GM12878 (cell line): ENCODE results near the gene FGF14. TPM values are rescaled to one million over a fixed set of nuclear protein-coding genes. Genes with fewer than 3 reads are reported as not detected.

Source experiments
- ATAC-seq: fragments of 200-7000 bp; cut with Tn5 transposase; 3 replicates; pipeline ENCODE4 v1.9.1; 2020; ENCODE audit warnings: mild to moderate bottlenecking, moderate library complexity
- BruUV-seq: library from RNA; stranded (reverse); fragments of 400-500 nt; replicated peaks from 2 replicates; lab custom pipeline; 2021; lab: Mats Ljungman, UMichigan
- CTCF ChIA-PET: fragments of 300-600 bp; sonication (Branson Sonifier 250); formaldehyde crosslinking; extraction: SDS; loops from one replicate; lab custom pipeline; 2021; ENCODE audit warnings: inconsistent platforms; lab: Yijun Ruan, JAX
- POLR2A ChIA-PET: fragments of 350-600 bp; formaldehyde crosslinking; extraction: SDS; loops from one replicate; lab custom pipeline; 2021; ENCODE audit warnings: inconsistent platforms; lab: Charles Lee
- RAD21 ChIA-PET: fragments of 300-600 bp; sonication (Branson Sonifier 250); formaldehyde crosslinking; loops from one replicate; lab custom pipeline; 2023; ENCODE audit warnings: antibody characterized with exemption; ENCODE audit not compliant: unreplicated experiment; lab: Charles Lee
- SMC1A ChIA-PET: fragments of 300-600 bp; sonication (Branson Sonifier 250); formaldehyde crosslinking; loops from one replicate; lab custom pipeline; 2023; ENCODE audit not compliant: unreplicated experiment, uncharacterized antibody; lab: Charles Lee
- DNase-seq: peaks from one replicate; pipeline ENCODE4 v3.0.0-alpha.2; 2011; ENCODE audit warnings: low read depth, low spot score
- FAIRE-seq: peaks from 3 replicates; lab custom pipeline; 2011; peaks lifted over from hg19 to GRCh38; lab: Jason Lieb, UNC
- H2AFZ ChIP-seq: 2 replicates; pipeline ENCODE4 v1.6.0; 2011; ENCODE audit warnings: low read depth, low read length, control low read depth; ENCODE audit not compliant: control insufficient read depth
- H3K27ac ChIP-seq: 2 replicates; pipeline ENCODE4 v1.5.1; 2011; ENCODE audit warnings: control low read depth; ENCODE audit not compliant: control insufficient read depth, insufficient read depth
- H3K27me3 ChIP-seq, 2 experiments: replicated peaks in 1 of 2; 2 replicates each; pipeline versions ENCODE4 v1.6.0 to v1.6.1; 2011; ENCODE audit warnings: low read length in 1 of 2; ENCODE audit not compliant: control insufficient read depth in 2 of 2, insufficient read depth in 2 of 2
- H3K36me3 ChIP-seq, 2 experiments: 2 replicates each; pipeline ENCODE4 v1.5.1; 2011; ENCODE audit warnings: low read length in 1 of 2; ENCODE audit not compliant: control insufficient read depth in 2 of 2, insufficient read depth in 2 of 2
- H3K4me1 ChIP-seq: 2 replicates; pipeline ENCODE4 v1.6.1; 2011; ENCODE audit warnings: mild to moderate bottlenecking, low read length, moderate library complexity, mixed read lengths; ENCODE audit not compliant: control insufficient read depth, insufficient read depth
- H3K4me2 ChIP-seq: 2 replicates; pipeline ENCODE4 v1.6.0; 2011; ENCODE audit warnings: control low read depth; ENCODE audit not compliant: control insufficient read depth, insufficient read depth
- H3K4me3 ChIP-seq: fragments of 200-600 bp; sonication (generic); 2 replicates; pipeline ENCODE4 v1.5.1; 2016
- H3K79me2 ChIP-seq: 2 replicates; pipeline ENCODE4 v1.6.0; 2011; ENCODE audit warnings: low read length; ENCODE audit not compliant: control insufficient read depth, insufficient read depth
- H3K9ac ChIP-seq: 2 replicates; pipeline ENCODE4 v1.8.0; 2011; ENCODE audit warnings: low read length, control low read depth, mixed read lengths; ENCODE audit not compliant: control insufficient read depth, insufficient read depth
- H3K9me3 ChIP-seq: replicated peaks from 3 replicates; pipeline ENCODE4 v1.5.1; 2011; ENCODE audit warnings: mild to moderate bottlenecking, low read length; ENCODE audit not compliant: control insufficient read depth, insufficient read depth
- H4K20me1 ChIP-seq: 2 replicates; pipeline ENCODE4 v1.6.0; 2011; ENCODE audit not compliant: control insufficient read depth, insufficient read depth
- CBX5 ChIP-seq: sonication (generic); IDR thresholded peaks from 2 replicates; pipeline ENCODE4 v1.6.1; 2016; ENCODE audit warnings: low read depth, moderate library complexity, mild to moderate bottlenecking, inconsistent platforms
- HDAC6 ChIP-seq: fragments of 200-600 bp; sonication (generic); IDR thresholded peaks from one replicate; pipeline ENCODE4 v1.8.0; 2017; ENCODE audit warnings: antibody characterized with exemption; ENCODE audit not compliant: unreplicated experiment
- MLLT1 ChIP-seq: fragments of 450-650 bp; IDR thresholded peaks from 2 replicates; pipeline ENCODE4 v1.6.1; 2016; ENCODE audit warnings: mild to moderate bottlenecking
- SMARCA5 ChIP-seq: fragments of 450-650 bp; IDR thresholded peaks from 2 replicates; pipeline ENCODE4 v1.6.1; 2017; ENCODE audit warnings: mild to moderate bottlenecking
- SMC3 ChIP-seq: IDR thresholded peaks from 2 replicates; pipeline ENCODE4 v1.6.1; 2011; ENCODE audit warnings: low read length, improper control_type of control experiment, borderline replicate concordance
- SRF ChIP-seq, 2 experiments: IDR thresholded peaks; 2 replicates each; pipeline ENCODE4 v1.6.1; 2011; ENCODE audit warnings: low read depth in 2 of 2, low read length in 2 of 2, mild to moderate bottlenecking in 1 of 2, moderate library complexity in 1 of 2
- TARDBP ChIP-seq: IDR thresholded peaks from 2 replicates; pipeline ENCODE4 v1.6.1; 2016; ENCODE audit warnings: borderline replicate concordance
- TCF12 ChIP-seq: IDR thresholded peaks from 2 replicates; pipeline ENCODE4 v1.6.1; 2011; ENCODE audit warnings: low read depth, mild to moderate bottlenecking, low read length
- ZBED1 ChIP-seq: IDR thresholded peaks from 2 replicates; pipeline ENCODE4 v1.6.1; 2016; ENCODE audit warnings: borderline replicate concordance
- ZSCAN29 ChIP-seq: fragments of 450-650 bp; IDR thresholded peaks from 2 replicates; pipeline ENCODE4 v1.6.1; 2017; ENCODE audit warnings: mild to moderate bottlenecking, moderate library complexity
- WGBS: methylation state at CpG from one replicate; pipeline ENCODE4 v1.1.6; 2016; ENCODE audit warnings: low lambda C conversion rate; ENCODE audit not compliant: insufficient replicate concordance, insufficient coverage; ENCODE audit errors: missing lambda C conversion rate; 5-methylcytosine and 5-hydroxymethylcytosine counted together
- in situ Hi-C: fragments of 300-500 bp; cut with MboI; formaldehyde crosslinking; loops from 9 replicates; pipeline ENCODE4 v1.14.3; 2018; ENCODE audit warnings: mixed read lengths
- intact Hi-C: fragments of 100-400 bp; cut with micrococcal nuclease; formaldehyde crosslinking; loops from one replicate; pipeline ENCODE4 v1.14.2; 2022; ENCODE audit not compliant: unreplicated experiment
- polyA plus RNA-seq, 11 experiments: library from polyadenylated mRNA; depleted of rRNA in 4 of 11; unstranded in 6 of 11; stranded (reverse) in 5 of 11; fragments of >200 nt; fragmentation: Nextera tagmentation in 4 of 11; fragmentation: Illumina TruSeq in 1 of 11; extraction: Ambion mirVana in 4 of 11; extraction: Trizol in 1 of 11; gene quantifications; 1 replicate in 1 of 11; 2 replicates in 10 of 11; pipeline versions ENCODE4 v1.2.1 to v1.2.3, GENCODE V29; 2011 to 2016; ENCODE audit warnings: inconsistent platforms in 2 of 11, missing spikeins in 2 of 11, low read depth in 1 of 11
- total RNA-seq, 4 experiments: library from RNA; depleted of rRNA in 3 of 4; stranded (reverse); fragments of >200 nt in 3 of 4; fragmentation: Illumina TruSeq in 1 of 4; extraction: Trizol in 1 of 4; gene quantifications; 2 replicates each; pipeline versions ENCODE4 v1.2.1 to v1.2.3, GENCODE V29; 2013 to 2021
- TF ChIP-seq, protein P1 (sequence below): IDR thresholded peaks from 2 replicates; pipeline ENCODE4 v1.6.1; 2011; ENCODE audit warnings: mild to moderate bottlenecking, low read depth, low read length, moderate library complexity; ENCODE audit not compliant: insufficient replicate concordance
- TF ChIP-seq, protein P2 (sequence below): fragments of 450-650 bp; IDR thresholded peaks from 2 replicates; pipeline ENCODE4 v1.6.1; 2018; ENCODE audit warnings: mild to moderate bottlenecking, low read depth, moderate library complexity; ENCODE audit not compliant: partially characterized antibody
- TF ChIP-seq, protein P3 (sequence below): IDR thresholded peaks from 2 replicates; pipeline ENCODE4 v1.6.1; 2012; ENCODE audit warnings: mild to moderate bottlenecking, low read depth, low read length
- TF ChIP-seq, protein P4 (sequence below): fragments of 450-650 bp; IDR thresholded peaks from 2 replicates; pipeline ENCODE4 v1.6.1; 2017; ENCODE audit warnings: low read depth, mild to moderate bottlenecking, moderate library complexity

FGF14 gene
- total and polyA plus RNA-seq, 10 of the 15 experiments (the other 5 are each of a cell fraction or from before 2014, with no cell fraction given), result under 0.01 to 0.44 (median 0.04) TPM

DNA sequence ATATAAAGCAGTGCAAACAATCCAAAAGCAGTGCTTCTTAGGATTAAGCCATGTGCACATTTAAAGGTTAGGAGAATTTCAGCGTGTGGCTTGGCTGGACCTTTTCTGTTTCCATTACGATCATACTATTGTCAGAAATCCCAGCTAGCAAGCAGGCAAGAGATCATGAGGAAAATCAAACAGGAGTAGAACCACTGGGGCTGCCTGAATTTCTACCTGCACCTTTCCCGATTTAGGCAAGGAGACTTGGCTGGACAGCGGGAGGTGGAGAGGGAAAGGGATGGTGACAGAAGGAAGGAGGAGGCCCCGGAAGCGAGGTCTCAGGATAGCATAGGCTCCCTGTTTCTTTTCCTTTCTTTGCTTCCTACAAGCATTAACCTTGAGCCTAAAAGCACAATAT, 102.5 kb downstream of the FGF14 start:
- H3K4me1 ChIP-seq, result no peaks in the 10 kb centered on the region
- no peak overlapping the region for H2AFZ ChIP-seq
- no peak overlapping the region for H3K27ac ChIP-seq
- ChIA-PET CTCF (no interaction called here), RAD21 (no interaction called here), POLR2A (no interaction called here), SMC1A (interaction anchor here (1.3 kb wide), 1 partner anchor 137 kb away, joined by 3 read pairs; no protein-coding TSS in a partner anchor)
- ATAC-seq, result no peak
- no peak for DNase-seq
- intact Hi-C loops (no loop called here), in situ Hi-C loops (no loop called here)
- no peak overlapping the region for H3K9ac ChIP-seq
- H3K27me3 ChIP-seq, result no peaks in the 10 kb centered on the region
- H4K20me1 ChIP-seq, result no peaks in the 10 kb centered on the region
- no peaks in the 10 kb centered on the region for H3K79me2 ChIP-seq
- no peak overlapping the region for H3K4me3 ChIP-seq
- H3K4me2 ChIP-seq, result no peak overlapping the region
- FAIRE-seq, result no peak
- BruUV-seq, result no TSS peak
- no peaks in the 10 kb centered on the region for H3K9me3 ChIP-seq
- no peaks in the 10 kb centered on the region for H3K36me3 ChIP-seq
- 23% methylated on average over 6 of the region's 6 CpGs for WGBS
- no peak for TF ChIP-seq MLLT1
- no peak for TF ChIP-seq CBX5
- TF ChIP-seq SMC3, result no peak
- TF ChIP-seq SRF (IDR thresholded peaks at IDR 0.05; ENCODE audit: low read depth in 2 of 2, low read length in 2 of 2), result no peak
- TF ChIP-seq TARDBP, result no peak
- TF ChIP-seq, protein P1, sequence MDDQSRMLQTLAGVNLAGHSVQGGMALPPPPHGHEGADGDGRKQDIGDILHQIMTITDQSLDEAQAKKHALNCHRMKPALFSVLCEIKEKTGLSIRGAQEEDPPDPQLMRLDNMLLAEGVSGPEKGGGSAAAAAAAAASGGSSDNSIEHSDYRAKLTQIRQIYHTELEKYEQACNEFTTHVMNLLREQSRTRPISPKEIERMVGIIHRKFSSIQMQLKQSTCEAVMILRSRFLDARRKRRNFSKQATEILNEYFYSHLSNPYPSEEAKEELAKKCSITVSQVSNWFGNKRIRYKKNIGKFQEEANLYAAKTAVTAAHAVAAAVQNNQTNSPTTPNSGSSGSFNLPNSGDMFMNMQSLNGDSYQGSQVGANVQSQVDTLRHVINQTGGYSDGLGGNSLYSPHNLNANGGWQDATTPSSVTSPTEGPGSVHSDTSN, result no peak
- TF ChIP-seq, protein P2, sequence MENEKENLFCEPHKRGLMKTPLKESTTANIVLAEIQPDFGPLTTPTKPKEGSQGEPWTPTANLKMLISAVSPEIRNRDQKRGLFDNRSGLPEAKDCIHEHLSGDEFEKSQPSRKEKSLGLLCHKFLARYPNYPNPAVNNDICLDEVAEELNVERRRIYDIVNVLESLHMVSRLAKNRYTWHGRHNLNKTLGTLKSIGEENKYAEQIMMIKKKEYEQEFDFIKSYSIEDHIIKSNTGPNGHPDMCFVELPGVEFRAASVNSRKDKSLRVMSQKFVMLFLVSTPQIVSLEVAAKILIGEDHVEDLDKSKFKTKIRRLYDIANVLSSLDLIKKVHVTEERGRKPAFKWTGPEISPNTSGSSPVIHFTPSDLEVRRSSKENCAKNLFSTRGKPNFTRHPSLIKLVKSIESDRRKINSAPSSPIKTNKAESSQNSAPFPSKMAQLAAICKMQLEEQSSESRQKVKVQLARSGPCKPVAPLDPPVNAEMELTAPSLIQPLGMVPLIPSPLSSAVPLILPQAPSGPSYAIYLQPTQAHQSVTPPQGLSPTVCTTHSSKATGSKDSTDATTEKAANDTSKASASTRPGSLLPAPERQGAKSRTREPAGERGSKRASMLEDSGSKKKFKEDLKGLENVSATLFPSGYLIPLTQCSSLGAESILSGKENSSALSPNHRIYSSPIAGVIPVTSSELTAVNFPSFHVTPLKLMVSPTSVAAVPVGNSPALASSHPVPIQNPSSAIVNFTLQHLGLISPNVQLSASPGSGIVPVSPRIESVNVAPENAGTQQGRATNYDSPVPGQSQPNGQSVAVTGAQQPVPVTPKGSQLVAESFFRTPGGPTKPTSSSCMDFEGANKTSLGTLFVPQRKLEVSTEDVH, result no peak
- TF ChIP-seq, protein P3, sequence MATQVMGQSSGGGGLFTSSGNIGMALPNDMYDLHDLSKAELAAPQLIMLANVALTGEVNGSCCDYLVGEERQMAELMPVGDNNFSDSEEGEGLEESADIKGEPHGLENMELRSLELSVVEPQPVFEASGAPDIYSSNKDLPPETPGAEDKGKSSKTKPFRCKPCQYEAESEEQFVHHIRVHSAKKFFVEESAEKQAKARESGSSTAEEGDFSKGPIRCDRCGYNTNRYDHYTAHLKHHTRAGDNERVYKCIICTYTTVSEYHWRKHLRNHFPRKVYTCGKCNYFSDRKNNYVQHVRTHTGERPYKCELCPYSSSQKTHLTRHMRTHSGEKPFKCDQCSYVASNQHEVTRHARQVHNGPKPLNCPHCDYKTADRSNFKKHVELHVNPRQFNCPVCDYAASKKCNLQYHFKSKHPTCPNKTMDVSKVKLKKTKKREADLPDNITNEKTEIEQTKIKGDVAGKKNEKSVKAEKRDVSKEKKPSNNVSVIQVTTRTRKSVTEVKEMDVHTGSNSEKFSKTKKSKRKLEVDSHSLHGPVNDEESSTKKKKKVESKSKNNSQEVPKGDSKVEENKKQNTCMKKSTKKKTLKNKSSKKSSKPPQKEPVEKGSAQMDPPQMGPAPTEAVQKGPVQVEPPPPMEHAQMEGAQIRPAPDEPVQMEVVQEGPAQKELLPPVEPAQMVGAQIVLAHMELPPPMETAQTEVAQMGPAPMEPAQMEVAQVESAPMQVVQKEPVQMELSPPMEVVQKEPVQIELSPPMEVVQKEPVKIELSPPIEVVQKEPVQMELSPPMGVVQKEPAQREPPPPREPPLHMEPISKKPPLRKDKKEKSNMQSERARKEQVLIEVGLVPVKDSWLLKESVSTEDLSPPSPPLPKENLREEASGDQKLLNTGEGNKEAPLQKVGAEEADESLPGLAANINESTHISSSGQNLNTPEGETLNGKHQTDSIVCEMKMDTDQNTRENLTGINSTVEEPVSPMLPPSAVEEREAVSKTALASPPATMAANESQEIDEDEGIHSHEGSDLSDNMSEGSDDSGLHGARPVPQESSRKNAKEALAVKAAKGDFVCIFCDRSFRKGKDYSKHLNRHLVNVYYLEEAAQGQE, result no peak
- no peak for TF ChIP-seq SMARCA5
- no peak for TF ChIP-seq ZBED1
- no peak for TF ChIP-seq HDAC6
- TF ChIP-seq, protein P4, sequence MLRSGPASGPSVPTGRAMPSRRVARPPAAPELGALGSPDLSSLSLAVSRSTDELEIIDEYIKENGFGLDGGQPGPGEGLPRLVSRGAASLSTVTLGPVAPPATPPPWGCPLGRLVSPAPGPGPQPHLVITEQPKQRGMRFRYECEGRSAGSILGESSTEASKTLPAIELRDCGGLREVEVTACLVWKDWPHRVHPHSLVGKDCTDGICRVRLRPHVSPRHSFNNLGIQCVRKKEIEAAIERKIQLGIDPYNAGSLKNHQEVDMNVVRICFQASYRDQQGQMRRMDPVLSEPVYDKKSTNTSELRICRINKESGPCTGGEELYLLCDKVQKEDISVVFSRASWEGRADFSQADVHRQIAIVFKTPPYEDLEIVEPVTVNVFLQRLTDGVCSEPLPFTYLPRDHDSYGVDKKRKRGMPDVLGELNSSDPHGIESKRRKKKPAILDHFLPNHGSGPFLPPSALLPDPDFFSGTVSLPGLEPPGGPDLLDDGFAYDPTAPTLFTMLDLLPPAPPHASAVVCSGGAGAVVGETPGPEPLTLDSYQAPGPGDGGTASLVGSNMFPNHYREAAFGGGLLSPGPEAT, result no peak
- no peak for TF ChIP-seq TCF12
- TF ChIP-seq ZSCAN29, result no peak
